ENCODE results near the gene NOM1.

The NOM1 gene

DNA sequence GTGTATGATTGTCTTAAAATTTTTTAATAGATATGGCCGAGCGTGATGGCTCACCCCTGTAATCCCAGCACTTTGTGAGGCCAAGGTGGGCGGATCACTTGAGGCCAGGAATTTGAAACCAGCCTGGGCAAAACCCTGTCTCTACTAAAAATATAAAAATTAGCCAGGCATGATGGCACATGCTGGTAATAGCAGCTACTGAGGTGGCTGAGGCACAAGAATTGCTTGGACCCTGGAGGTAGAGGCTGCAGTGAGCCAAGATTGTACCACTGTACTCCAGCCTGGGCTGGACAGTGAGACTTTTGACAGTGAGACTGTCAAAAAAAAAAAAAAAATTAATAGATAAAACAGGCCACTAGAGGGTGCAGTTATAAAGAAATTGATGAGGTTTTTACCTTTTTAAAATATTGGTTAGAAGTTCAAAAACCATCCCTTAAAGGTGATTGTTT lies 20.5 kb downstream of the NOM1 start:
- peak; percentile 48 for DNase-seq

DNA sequence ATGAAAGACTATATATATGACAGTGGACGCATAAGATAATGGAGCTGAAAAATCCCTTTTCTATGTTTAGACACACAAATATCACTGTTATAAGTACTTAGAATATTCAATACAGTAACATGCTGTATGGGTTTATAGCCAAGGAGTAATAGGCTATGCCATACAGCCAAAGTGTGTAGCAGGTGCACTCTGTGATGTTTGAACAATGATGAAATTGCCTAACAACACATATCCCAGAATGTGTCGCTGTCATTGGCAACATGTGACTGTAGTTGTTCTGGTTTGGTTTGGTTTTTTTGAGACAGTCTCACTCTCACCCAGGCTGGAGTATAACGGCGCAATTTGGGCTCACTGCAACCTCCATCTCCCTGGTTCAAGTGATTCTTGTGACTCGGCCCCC lies 26.1 kb downstream of the NOM1 start:
- DNase-seq, result no peak
- in situ Hi-C loops (cut with HindIII; ENCODE audit: low pct_ligation_motif_present, low pct_unique_long_range_greater_than_20kb, low sequenced_read_pairs), result no loop called here

More for the DNA sequence above, 20.5 kb downstream of the NOM1 start:
- in situ Hi-C loops (cut with HindIII; ENCODE audit: low pct_ligation_motif_present, low pct_unique_long_range_greater_than_20kb, low sequenced_read_pairs), result no loop called here

DNA sequence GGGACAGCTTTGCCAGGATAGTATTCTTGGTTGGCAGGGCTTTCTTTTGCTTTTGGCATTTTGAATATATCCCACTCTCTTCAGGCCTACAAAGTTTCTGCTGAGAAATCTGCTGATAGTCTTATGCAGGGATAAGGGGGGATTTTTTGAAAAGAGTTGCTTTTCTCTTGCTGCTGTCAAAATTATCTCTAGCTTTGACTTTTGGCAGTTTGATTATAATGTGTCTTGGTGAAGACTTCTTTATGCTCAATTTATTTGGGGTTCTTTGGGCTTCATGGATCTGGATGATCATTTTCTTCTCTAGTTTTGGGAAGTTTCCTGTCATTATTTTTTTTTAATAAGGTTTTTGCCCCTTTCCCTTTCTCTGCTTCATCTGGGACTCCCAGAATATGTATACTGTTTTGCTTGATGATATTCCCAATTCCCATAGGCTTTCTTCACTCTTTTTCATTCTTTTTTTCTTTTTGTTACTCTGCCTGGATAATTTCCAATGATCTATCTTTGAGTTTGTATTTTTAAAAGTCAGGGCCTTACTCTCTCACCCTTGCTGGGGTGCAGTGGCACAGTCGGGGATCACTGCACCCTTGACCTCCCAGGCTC lies 29.6 kb downstream of the NOM1 start:
- in situ Hi-C loops (cut with HindIII; ENCODE audit: low pct_ligation_motif_present, low pct_unique_long_range_greater_than_20kb, low sequenced_read_pairs), result no loop called here
- DNase-seq, result no peak

DNA sequence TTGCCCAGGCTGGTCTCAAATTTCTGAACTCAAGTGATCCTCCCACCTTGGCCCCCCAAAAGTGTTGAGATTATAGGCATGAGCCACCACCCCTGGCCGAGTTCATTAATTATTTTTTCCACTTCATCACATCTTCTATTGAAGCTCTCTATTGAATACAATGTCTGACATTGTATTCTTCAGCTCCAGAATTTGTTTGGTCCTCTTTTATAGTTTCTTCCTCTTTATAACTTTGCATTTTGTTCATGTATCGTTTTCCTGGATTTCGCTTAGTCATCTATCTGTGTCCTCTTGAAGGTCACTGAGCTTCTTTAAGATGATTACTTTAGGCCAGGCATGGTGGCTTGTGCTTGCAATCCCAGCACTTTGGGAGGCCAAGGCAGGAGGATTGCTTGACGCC lies 30.2 kb downstream of the NOM1 start:
- DNase-seq, result no peak
- in situ Hi-C loops (cut with HindIII; ENCODE audit: low pct_ligation_motif_present, low pct_unique_long_range_greater_than_20kb, low sequenced_read_pairs), result no loop called here

DNA sequence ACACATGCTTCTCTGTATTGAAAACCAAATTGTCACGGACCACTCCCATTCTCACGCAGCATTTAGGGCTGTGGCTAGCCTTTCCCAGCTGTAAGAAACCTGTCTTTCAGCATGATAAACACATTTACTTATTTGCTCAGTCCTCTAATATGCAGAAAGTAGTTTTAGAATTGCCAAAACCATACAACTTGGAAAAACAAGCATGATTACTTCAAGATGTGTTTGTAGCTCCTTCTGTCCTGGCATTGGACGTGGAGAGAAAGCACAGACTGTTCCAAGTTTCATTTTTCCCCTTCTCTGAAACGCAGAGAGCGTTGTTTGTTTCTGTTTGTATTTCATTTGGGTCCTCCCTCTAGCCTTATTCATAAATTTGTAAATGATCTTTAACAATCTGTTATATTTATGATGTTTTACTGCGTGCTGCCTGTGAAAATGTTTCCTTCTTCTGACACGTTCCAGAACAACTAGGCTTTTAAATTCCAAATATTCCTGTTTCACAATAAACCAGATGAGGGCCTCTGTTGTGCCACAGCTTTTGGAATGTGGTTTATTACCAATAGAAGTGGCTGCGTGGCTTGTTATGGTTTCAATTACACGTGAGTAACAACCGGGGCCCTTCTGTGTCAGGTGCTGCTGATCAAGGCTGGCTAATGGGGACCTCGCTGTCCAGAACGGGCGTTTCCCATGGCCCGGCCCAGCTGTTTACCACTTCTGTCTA lies 34.8 kb downstream of the NOM1 start:
- in situ Hi-C loops (cut with HindIII; ENCODE audit: low pct_ligation_motif_present, low pct_unique_long_range_greater_than_20kb, low sequenced_read_pairs), result no loop called here
- no peak for DNase-seq

DNA sequence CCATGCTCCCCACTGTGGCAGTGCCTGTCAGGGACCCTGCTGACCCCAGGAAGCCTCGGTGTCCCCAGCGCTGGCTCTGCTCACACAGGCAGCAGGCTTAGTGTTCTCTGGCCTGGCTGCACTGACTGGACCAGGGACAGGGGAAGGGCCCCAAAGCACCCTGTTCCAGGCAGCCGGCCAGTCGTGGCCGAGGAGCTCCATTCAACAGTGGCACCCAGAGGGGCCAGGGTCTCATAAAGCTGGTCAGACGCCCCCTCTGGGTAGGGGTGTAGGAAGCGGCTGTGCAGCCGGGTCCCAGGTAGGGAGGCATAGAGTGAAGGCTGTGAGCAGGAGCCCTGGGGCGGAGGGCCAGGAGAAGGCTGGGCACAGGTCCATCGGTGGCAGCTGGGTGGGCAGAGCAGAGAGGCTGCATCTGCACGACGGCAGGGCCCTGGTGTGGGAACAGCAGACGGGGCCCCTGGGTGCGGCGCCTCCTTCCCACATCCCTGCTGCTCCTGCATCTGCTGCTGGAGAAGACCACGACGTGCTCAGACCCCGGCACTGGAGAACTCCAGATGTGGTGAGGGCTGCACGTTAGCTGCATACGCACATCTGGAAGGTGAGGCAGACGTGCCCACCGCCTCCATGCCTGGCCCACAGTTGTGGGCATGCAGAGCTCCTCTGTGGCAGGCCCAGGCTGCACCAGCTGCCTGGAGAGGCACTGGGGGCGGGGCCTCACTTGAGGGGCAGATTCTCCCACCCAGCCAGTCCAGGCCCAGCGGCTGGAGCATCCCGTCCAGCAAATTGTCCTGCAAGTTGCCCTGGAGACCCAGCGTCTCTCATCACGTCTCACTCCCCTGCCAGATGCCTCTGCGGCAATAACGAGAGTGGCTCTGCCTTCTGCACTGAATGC lies 35.8 kb downstream of the NOM1 start:
- no peak for DNase-seq
- in situ Hi-C loops (cut with HindIII; ENCODE audit: low pct_ligation_motif_present, low pct_unique_long_range_greater_than_20kb, low sequenced_read_pairs), result no loop called here

DNA sequence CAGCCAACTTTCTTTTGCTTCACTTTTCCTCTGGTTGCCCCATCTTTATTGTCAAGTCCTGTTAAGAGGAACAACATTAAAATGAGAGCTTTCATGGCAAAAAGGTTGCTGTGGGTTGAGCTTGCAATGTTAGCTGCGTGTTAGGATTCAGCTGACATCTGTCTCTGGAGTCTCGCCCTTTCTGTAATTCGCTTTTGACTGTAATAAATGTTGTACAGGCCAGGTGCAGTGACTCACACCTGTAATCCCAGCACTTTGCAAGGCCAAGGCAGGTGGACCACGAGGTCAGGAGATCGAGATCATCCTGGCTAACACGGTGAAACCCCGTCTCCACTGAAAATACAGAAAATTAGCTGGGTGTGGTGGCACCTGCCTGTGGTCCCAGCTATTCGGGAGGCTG lies 36.9 kb downstream of the NOM1 start:
- in situ Hi-C loops (cut with HindIII; ENCODE audit: low pct_ligation_motif_present, low pct_unique_long_range_greater_than_20kb, low sequenced_read_pairs), result no loop called here
- DNase-seq, result no peak

DNA sequence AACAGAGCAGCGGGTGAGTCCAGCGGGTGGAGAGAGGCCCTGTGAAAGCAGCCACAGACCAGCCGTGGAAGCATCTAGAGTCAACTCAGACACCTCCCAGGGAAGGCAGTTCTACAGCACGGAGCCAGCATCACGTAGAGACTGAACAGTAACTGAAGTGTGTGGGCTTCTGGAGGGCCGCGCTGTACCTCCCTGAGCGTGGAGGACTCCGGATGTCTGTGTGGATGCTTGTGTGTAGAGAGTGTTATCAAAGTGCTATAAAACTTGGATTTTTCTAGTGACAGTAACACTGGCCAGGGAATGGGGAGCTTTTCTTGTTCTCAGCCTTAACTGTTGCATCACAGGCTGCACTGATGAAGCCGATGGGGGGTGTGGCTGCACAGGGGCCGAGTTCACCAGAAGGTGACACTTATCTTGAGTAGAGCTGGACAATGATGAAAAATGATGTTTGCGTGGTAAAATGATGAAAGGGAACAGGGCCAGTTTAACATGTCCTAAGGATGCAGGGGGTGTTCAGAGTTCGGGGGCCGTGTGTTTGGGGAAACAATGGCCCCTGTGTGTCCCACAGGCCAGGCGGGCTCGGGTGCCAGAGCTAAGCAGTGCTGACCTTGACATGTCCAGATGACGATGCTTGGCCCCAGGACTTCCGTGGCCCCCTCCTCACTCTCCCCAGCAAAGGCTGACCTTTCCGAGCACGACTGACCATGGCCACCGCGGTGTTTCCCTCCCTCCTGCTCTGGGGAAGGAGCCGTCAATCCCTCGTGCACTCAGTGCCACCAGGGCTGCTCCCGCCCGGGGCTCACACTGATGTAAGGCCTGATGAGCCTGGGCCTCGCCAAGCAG lies 39.1 kb downstream of the NOM1 start:
- in situ Hi-C loops (cut with HindIII; ENCODE audit: low pct_ligation_motif_present, low pct_unique_long_range_greater_than_20kb, low sequenced_read_pairs), result no loop called here
- DNase-seq, result no peak

DNA sequence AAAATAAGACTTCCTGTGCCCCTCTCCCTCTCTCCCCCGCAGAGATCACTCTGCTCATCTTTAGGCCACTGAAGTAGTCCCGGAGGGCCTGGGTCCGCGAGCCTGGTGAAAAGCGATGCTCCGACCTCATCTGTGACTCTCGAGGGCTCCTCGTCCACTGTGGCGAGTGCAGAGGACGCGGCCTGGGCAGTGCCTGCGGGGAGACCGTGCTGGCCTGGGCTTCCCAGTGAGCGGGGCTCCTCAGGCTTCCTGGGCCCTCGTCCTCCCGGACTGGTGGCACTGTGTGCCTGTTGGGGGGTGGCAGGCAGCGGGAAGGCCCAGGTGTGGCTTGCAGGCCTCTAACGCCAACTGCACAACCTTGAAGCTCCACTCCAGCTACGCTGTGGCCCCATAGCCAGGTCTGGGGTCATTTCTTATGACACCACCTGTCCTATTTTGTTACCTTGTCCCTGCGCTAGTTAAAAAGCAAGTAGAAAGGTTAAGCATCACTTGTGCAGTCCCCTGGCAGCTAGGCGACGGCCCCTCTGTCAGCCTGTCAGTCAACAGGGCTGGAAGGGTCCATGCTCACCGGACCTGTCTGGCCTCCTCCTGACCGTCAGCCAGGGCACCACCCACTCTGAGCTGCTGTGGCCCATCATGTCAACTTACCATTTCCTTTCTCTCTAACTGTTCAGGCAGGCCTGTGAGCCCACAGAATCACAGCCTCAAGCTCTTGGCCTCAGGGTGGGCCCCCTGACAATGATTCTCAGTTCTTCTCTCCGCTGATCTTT lies 40.4 kb downstream of the NOM1 start:
- in situ Hi-C loops (cut with HindIII; ENCODE audit: low pct_ligation_motif_present, low pct_unique_long_range_greater_than_20kb, low sequenced_read_pairs), result no loop called here
- no peak for DNase-seq

DNA sequence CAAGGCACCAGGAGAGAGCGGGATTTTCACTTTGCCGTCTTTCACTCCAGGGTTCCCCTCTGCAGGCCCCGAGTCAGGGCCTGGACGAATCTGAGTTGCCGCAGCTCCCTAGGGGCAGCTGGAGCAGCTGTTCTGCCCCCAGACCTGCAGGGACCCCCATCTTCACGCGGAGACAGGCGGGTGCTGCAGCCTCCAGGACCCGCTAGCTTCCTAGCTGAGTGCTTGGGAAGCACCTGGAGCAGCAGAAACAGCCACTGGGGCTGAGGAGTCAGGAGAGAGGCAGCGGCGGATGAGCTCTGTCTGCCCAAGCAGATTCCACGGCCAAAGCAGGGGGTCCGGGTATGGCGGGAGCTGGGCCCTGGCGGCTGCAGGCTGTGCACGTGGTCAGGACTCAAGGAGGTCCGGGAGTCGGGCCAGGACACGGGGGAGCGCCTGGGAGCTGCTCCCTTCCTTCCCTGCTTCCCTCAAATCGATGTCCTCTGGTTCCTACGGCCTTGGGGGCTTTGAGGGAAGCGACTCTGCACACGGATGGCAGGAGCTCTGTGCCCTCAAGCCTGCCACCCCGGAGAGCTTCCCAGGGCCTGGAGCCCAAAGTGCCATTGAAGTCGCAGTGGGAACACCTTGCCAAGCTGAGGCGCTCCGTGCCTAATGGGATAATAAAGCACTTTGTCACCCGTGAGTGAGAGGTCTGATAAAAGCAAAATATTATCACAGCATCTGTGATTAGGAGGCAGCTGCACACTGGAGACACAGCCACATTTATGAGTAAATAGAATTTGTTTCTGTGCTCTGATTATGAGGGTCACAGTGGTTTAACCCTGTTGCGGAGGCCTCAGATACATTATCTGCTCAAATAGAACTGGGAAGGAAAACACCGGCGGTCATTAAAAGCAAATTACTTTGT lies 43.8 kb downstream of the NOM1 start:
- in situ Hi-C loops (cut with HindIII; ENCODE audit: low pct_ligation_motif_present, low pct_unique_long_range_greater_than_20kb, low sequenced_read_pairs), result no loop called here
- no peak for DNase-seq

DNA sequence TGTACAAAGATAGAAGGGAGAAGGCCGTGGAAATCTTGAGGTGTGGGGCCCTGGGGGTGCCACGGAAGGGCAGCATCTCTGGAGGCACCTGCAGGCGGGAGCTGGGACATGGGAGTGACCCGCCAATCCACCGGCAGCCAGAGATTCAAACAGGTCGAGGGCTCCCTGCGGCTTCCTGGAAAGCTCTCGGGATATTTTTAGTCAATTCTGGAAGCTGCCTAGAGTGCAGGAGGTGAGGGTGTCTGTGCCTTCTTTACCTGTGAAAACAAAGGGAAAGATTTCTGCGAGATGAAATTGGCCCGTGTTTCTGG lies 44.4 kb downstream of the NOM1 start:
- in situ Hi-C loops (cut with HindIII; ENCODE audit: low pct_ligation_motif_present, low pct_unique_long_range_greater_than_20kb, low sequenced_read_pairs), result no loop called here
- DNase-seq, result no peak

DNA sequence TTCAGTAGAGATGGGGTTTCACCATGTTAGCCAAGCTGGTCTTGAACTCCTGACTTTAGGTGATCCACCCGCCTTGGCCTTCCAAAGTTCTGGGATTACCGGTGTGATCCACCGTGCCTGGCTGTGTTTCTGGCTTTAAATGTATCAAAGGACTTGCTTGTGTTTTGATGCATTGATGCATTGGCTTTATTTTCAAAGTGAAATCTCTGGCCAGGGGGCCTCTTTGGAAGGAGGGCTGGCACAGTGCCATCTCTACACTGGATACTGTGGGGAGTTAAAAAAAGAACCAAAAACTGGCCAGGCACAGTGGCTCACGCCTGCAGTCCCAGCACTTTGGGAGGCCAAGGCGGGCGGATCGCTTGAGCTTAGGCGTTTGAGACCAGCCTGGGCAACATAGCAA lies 44.9 kb downstream of the NOM1 start:
- no peak for DNase-seq
- in situ Hi-C loops (cut with HindIII; ENCODE audit: low pct_ligation_motif_present, low pct_unique_long_range_greater_than_20kb, low sequenced_read_pairs), result no loop called here

DNA sequence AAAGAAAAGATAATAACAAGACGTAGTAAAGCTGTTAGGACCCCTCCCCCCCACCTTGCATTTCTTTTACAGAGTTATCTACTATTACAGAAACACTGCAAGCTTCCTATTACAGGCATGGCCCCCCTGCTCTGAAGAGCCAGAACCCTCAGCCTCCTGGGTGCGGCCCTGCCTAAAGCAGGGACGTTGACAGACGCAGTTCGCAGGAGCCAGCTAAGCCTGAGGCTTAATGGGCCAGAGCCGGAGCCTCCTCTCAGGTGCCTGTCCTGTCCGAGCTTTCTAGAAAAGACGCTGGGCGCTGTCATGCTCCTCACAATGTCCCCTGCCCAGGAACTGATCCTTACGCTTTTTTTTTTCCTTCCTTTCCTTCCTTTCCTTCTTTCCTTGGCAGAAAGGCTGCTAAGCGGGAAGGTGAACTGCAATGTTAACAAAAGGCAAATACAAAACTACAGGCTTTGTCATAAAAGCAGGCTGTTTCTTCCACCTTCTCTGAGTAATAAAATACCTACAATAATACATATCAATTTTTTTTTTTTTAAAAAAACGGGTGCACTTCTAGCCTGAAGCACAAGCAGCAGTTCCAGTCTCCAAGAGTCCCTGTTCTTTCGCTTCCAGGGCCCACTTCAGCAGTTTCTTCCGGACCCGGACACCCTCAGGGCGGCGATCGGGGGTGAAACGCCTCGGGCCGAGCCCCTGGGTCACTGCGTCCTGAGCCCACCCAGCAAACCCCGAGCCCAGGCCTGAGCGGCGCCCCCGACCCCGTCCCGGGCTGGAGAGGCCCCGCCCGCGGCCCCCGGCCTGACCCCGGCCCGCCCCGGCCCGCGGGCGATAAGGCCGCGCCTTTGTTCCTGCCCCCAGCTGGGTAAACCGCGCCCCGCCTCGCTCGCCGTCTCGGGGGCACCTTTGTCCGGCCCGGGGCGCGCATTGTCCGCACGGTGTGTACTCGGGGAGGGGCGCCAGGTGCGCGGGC lies 49.8 kb downstream of the NOM1 start:
- DNase-seq, result no peak
- in situ Hi-C loops (cut with HindIII; ENCODE audit: low pct_ligation_motif_present, low pct_unique_long_range_greater_than_20kb, low sequenced_read_pairs), result no loop called here

DNA sequence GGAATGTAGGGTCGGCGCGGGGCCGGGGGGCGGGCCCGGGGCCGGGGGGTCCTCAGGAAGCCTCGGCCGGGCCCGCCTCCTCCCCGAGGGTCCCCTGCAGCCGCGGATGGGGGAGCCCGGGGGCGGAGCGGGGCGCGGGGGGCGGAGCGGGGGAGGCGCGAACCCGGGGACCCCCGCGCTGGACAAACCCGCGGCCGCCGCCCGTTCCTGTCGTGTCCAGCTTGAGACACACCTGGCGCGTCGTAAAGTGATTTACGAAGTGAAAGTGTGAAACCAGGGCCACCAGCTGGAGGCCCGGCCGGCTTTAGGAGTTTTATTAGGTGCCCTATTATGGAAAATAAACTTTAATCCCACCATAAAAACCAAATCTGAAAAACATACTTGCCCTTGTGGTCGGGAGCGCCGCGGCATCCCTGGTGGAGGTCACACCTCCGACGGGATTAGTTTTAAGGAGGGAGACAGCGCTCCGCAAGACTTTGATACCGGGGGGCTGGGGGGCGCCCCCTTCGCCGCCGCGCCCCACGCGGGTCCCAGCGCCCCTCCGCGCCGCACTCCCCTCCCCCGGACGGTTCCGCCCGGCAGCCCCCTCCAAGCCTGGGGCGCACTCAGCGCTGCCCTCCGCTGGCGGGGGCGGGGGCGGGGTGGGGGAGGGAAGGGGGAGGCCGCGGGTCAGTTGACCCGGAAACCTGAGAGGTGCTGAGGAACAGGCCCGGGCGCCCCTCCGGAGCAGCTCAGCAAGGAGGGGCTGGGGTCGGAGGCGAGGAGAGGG lies 50.6 kb downstream of the NOM1 start:
- peak; percentile 33 for DNase-seq
- in situ Hi-C loops (cut with HindIII; ENCODE audit: low pct_ligation_motif_present, low pct_unique_long_range_greater_than_20kb, low sequenced_read_pairs), result no loop called here

DNA sequence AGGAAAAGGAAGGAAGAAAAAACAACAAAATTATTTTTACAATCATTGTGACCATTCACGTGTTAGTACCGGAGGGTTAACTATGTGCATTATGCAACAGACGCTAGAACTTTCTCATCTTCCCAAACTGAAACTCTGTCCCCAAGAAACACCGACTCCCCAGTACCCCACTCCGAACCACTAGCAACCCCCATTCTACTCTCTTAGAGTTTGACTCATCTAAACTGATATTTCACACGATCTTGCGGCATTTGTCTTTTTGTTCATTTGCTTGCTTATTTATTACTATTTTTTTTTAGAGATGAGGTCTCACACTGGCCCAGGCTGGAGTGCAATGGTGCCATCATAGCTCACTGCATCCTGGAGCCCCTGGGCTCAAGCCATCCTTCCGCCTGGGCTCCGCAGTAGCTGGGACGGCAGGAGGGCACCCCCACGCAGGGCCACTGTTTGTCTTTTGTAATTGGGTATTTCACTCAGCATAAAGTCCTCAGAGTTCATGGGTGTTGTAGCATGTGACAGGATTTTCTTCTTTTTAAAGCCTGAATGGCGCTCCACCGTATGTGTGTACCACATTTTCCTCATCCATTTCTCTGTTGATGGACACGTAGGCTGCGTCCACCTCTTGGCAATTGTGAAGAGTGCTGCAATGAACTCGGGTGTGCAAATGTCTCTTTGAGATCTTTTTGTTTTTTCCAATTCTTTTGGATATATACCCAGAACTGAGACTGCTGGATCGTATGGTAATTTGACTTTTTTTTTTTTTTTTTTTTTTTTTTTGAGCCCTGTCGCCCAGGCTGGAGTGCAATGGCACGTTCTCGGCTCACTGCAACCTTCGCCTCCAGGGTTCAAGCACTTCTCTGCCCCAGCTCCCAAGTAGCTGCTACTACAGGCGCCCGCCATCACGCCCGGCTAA lies 51.5 kb downstream of the NOM1 start:
- in situ Hi-C loops (cut with HindIII; ENCODE audit: low pct_ligation_motif_present, low pct_unique_long_range_greater_than_20kb, low sequenced_read_pairs), result no loop called here

More for the DNA sequence above, 51.5 kb downstream of the NOM1 start:
- DNase-seq, result no peak

Measured in ACHN (cell line).